DND-41 (cell line): ENCODE data around the gene P3H3.
A peak's percentile ranks its signal among the peaks of the same experiment; 100 is the strongest.

ENCODE experiments used
- ATAC-seq: fragments of 200-7000 bp; cut with Tn5 transposase; 3 replicates; pipeline ENCODE4 v1.9.1; 2021; ENCODE audit warnings: low read depth; ENCODE audit not compliant: insufficient read depth
- DNase-seq: peaks from one replicate; pipeline ENCODE4 v3.0.0-alpha.2; 2020
- H2AFZ ChIP-seq: 2 replicates; pipeline ENCODE4 v1.6.0; 2012; ENCODE audit warnings: low read depth, low read length
- H3K27ac ChIP-seq: 2 replicates; pipeline ENCODE4 v1.5.1; 2012; ENCODE audit warnings: low read length, inconsistent platforms
- H3K27me3 ChIP-seq: fragments of 200-600 bp; sonication (generic); 2 replicates; pipeline ENCODE4 v1.6.0; 2012; ENCODE audit warnings: low read length, mild to moderate bottlenecking, inconsistent platforms; ENCODE audit not compliant: insufficient read depth, poor library complexity
- H3K36me3 ChIP-seq: 2 replicates; pipeline ENCODE4 v1.5.1; 2012; ENCODE audit warnings: low read length, inconsistent platforms; ENCODE audit not compliant: insufficient read depth
- H3K4me1 ChIP-seq: 2 replicates; pipeline ENCODE4 v1.5.1; 2012; ENCODE audit warnings: mild to moderate bottlenecking, low read length; ENCODE audit not compliant: insufficient read depth
- H3K4me2 ChIP-seq: 2 replicates; pipeline ENCODE4 v1.6.0; 2012; ENCODE audit warnings: mild to moderate bottlenecking, moderate library complexity, low read length, inconsistent platforms; ENCODE audit not compliant: insufficient read depth
- H3K4me3 ChIP-seq, 2 experiments: fragments of 200-600 bp in 1 of 2; shearing (Covaris generic) in 1 of 2; 2 replicates each; pipeline ENCODE4 v1.5.1; 2012 to 2016; ENCODE audit warnings: inconsistent platforms in 2 of 2, low read length in 2 of 2, mild to moderate bottlenecking in 2 of 2, low read depth in 1 of 2, moderate library complexity in 1 of 2
- H3K79me2 ChIP-seq: 2 replicates; pipeline ENCODE4 v1.6.0; 2012; ENCODE audit warnings: low read length, inconsistent platforms; ENCODE audit not compliant: insufficient read depth
- H3K9ac ChIP-seq: 2 replicates; pipeline ENCODE4 v1.6.0; 2012; ENCODE audit warnings: low read depth, mild to moderate bottlenecking, inconsistent platforms, low read length, moderate library complexity
- H3K9me3 ChIP-seq: 2 replicates; pipeline ENCODE4 v1.5.1; 2012; ENCODE audit warnings: low read length, moderate library complexity, mild to moderate bottlenecking, inconsistent platforms; ENCODE audit not compliant: insufficient read depth, severe bottlenecking
- H4K20me1 ChIP-seq: 2 replicates; pipeline ENCODE4 v1.6.0; 2012; ENCODE audit warnings: low read length; ENCODE audit not compliant: insufficient read depth
- CTCF ChIP-seq: IDR thresholded peaks from 2 replicates; pipeline ENCODE4 v1.5.1; 2012; ENCODE audit warnings: borderline replicate concordance, low read length, moderate library complexity, mild to moderate bottlenecking; ENCODE audit not compliant: poor library complexity, severe bottlenecking; ENCODE audit errors: extremely low read depth
- EZH2 ChIP-seq: IDR thresholded peaks from 3 replicates; pipeline ENCODE4 v1.6.1; 2012; ENCODE audit warnings: borderline replicate concordance, low read depth, mild to moderate bottlenecking, moderate library complexity, low read length, inconsistent platforms; ENCODE audit not compliant: severe bottlenecking

Gene P3H3

DNA sequence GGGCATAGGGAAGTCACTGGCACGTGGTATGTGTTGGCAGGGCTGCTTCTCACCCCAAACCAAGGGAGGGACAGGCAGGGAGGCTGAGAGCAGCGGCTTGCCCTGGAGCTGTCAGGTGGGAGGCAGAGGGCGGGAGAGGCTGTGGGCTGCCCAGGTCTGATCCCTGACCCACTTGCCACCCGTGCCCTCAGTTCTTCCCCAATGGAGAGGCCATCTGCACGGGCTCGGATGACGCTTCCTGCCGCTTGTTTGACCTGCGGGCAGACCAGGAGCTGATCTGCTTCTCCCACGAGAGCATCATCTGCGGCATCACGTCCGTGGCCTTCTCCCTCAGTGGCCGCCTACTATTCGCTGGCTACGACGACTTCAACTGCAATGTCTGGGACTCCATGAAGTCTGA is 17.2 kb downstream of the P3H3 start:
- Histone ChIP-seq H3K4me2 (no peak overlapping the region), H3K79me2 (peaks cover 17% of the 10 kb centered on the region), H3K27ac (no peak overlapping the region), H3K4me1 (peaks cover 14% of the 10 kb centered on the region), H3K27me3 (no peaks in the 10 kb centered on the region), H4K20me1 (peaks cover 3% of the 10 kb centered on the region; the same call in 1 of the 2 replicates), H3K4me3 (no peak overlapping the region), H3K9me3 (no peaks in the 10 kb centered on the region), H3K36me3 (peaks cover 41% of the 10 kb centered on the region), H3K9ac (no peak overlapping the region), H2AFZ (no peak overlapping the region)
- DNase-seq (no peak), ATAC-seq (no peak)
- TF ChIP-seq CTCF (no peak), EZH2 (no peak)

DNA sequence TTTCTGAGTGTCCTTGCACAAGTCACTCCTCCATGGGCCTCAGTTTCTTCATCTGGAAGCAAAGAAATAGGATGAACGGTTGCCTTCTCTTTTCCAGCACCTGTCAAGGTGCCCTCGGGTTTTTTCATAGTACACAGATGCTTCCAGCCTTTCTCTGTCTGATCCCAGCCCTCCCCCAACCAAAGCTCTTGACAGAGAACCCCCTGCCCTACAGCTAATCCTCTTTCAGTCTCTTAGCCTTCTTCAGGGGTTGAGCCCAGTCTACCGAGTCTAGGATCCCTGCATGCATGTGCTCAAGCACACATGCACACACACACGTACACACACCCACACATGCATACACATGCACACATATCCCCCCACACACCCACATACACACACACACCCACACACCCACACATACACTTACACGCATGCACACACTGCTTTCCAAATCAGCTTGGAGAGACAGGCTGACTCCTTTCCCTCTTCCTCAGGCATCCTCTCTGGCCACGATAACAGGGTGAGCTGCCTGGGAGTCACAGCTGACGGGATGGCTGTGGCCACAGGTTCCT is 18.2 kb downstream of the P3H3 start:
- H3K9me3 ChIP-seq, result no peaks in the 10 kb centered on the region
- no peak overlapping the region for H3K4me3 ChIP-seq
- no peak overlapping the region for H3K9ac ChIP-seq
- H3K79me2 ChIP-seq, result peaks cover 24% of the 10 kb centered on the region
- peaks cover 7% of the 10 kb centered on the region; the same call in 1 of the 2 replicates for H4K20me1 ChIP-seq
- no peak overlapping the region for H2AFZ ChIP-seq
- no peak for ATAC-seq
- peaks cover 45% of the 10 kb centered on the region for H3K36me3 ChIP-seq
- TF ChIP-seq CTCF, result no peak
- TF ChIP-seq EZH2, result no peak
- peaks cover 19% of the 10 kb centered on the region for H3K4me1 ChIP-seq
- no peak overlapping the region for H3K27ac ChIP-seq
- DNase-seq, result no peak
- H3K27me3 ChIP-seq, result no peaks in the 10 kb centered on the region
- no peak overlapping the region for H3K4me2 ChIP-seq

DNA sequence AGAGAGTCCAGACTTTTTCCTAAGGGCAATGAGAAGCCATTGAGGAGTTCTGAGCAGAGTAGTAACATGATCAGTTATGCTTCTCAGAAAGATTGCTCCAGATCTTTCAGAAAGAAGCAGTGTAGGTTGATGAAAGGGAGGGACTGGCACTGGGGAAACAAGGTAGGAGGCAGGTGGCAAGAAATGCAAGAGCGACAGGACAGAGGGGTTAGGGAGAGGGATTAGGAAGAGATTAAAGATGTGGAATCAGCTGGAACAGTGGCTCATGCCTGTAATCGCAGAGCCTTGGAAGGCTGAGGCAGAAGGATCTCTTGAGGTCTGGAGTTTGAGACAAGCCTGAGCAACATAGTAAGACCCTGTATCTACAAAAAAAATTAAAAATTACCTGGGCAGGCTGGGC is 19.5 kb downstream of the P3H3 start:
- peaks cover 26% of the 10 kb centered on the region for H3K79me2 ChIP-seq
- H3K9ac ChIP-seq, result no peak overlapping the region
- H3K4me2 ChIP-seq, result no peak overlapping the region
- no peak overlapping the region for H3K27ac ChIP-seq
- TF ChIP-seq CTCF, result no peak
- no peak for TF ChIP-seq EZH2
- no peaks in the 10 kb centered on the region for H3K9me3 ChIP-seq
- no peak overlapping the region for H2AFZ ChIP-seq
- DNase-seq (no peak), ATAC-seq (no peak)
- H4K20me1 ChIP-seq, result peaks cover 7% of the 10 kb centered on the region; the same call in 1 of the 2 replicates
- no peak overlapping the region for H3K4me3 ChIP-seq
- H3K36me3 ChIP-seq, result peaks cover 45% of the 10 kb centered on the region
- H3K27me3 ChIP-seq, result no peaks in the 10 kb centered on the region
- H3K4me1 ChIP-seq, result peaks cover 21% of the 10 kb centered on the region

GRCh38 chr12:6849427-6849826 is 21.2 kb downstream of the P3H3 start:
- DNase-seq (no peak), ATAC-seq (no peak)
- Histone ChIP-seq H2AFZ (no peak overlapping the region), H3K9ac (peak overlapping the region; percentile 81; the same call in 1 of the 2 replicates), H3K27ac (no peak overlapping the region), H3K4me2 (peak overlapping the region; percentile 95), H3K4me1 (peaks cover 37% of the 10 kb centered on the region), H3K4me3 (peak overlapping the region in 1 of 2 experiments; percentile 87; a peak in 2 of 4 replicates), H3K27me3 (no peaks in the 10 kb centered on the region), H3K36me3 (peaks cover 52% of the 10 kb centered on the region), H4K20me1 (peaks cover 22% of the 10 kb centered on the region), H3K79me2 (peaks cover 43% of the 10 kb centered on the region), H3K9me3 (no peaks in the 10 kb centered on the region)
- TF ChIP-seq EZH2 (no peak), CTCF (no peak)
